Pons (tissue), 1 donor: Measurements from ENCODE around the gene OBI1.

Experiments
- DNase-seq: peaks from one replicate; pipeline ENCODE4 v3.0.0-alpha.2; 2016; ENCODE audit warnings: low spot score

The OBI1 gene

GRCh38 chr13:78603240-78603957 is 55.6 kb downstream of the OBI1 start, which contains the start of gene POU4F1:
TSS of gene POU4F1 (minus strand) at chr13:78603552. CDS start at chr13:78603326, 226 bp downstream.
- no peak for DNase-seq

DNA sequence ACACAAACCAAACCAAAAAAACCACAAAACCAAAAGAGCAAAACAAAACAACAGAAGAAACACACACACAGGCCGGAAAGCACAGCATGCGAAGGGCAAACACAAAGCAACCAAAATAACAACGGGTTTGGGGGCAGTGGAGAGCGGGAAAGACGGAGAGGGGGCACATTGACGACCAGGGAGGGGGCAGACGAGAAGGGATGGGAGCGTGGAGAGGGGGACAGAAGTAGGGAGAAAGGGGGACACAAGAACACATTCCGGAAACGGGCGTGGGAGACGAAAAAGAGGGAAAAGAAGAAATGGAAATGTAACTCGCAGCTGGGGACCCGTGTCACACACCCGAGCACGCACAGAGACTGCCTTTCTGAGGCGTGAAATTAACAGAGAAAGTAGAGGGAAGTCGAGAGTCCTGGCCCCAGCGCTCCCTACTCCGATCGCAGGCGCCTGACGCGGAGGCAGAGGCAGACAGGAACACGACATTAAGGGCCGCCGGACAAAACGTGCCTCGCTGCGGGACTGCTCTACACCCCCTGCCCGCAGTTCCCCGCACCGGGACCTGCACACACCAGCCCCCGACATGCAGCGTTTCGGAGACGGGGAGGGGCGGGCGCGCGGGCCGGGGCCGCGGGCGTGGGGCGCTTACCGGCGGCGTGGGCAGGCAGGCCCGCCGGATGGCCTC is 56.3 kb downstream of the OBI1 start:
- DNase-seq, result no peak

- no peak for DNase-seq
These were observed 56.9 kb downstream of the OBI1 start for GRCh38 chr13:78601874-78602560.

GRCh38 chr13:78601124-78601873 is 57.7 kb downstream of the OBI1 start:
- DNase-seq, result no peak

DNA sequence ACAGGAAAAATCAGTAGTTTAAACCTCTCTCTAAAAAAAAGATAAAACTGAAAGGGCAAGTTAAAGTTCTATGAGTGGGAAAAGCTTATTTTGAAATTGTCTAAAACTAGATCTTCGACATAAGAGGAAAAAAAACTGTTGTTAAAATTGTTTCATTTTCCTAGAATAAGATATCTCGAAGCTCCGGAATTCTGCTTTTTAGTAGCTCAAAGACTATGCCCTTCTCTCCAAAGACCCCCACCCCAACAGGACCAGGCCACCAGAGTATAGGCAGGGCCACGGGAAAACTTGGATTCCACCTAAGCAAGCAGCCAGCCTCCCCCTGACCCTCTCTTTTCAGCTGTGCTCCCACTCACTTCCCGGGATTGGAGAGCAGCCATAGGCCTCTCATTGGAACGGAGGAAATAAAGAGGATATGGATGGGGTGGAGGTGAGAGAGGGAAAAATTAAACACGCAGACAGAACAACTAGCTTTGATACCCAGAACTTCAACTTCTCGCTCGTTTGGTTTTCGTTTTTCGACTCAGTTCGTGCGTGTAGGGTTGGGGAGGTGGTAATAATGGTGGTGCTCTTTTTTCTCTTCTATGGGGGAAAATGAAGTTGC is 58.6 kb downstream of the OBI1 start:
- DNase-seq, result no peak

GRCh38 chr13:78599645-78600279 is 59.2 kb downstream of the OBI1 start:
- no peak for DNase-seq

GRCh38 chr13:78598966-78599644 is 59.9 kb downstream of the OBI1 start:
- no peak for DNase-seq

- no peak for DNase-seq
These were observed 60.7 kb downstream of the OBI1 start for GRCh38 chr13:78598116-78598781.

GRCh38 chr13:78597602-78597932 is 61.4 kb downstream of the OBI1 start:
- DNase-seq, result no peak

- no peak for DNase-seq
These were observed 62.0 kb downstream of the OBI1 start for GRCh38 chr13:78596736-78597601.

GRCh38 chr13:78596399-78596735 is 62.6 kb downstream of the OBI1 start:
- DNase-seq, result no peak

DNA sequence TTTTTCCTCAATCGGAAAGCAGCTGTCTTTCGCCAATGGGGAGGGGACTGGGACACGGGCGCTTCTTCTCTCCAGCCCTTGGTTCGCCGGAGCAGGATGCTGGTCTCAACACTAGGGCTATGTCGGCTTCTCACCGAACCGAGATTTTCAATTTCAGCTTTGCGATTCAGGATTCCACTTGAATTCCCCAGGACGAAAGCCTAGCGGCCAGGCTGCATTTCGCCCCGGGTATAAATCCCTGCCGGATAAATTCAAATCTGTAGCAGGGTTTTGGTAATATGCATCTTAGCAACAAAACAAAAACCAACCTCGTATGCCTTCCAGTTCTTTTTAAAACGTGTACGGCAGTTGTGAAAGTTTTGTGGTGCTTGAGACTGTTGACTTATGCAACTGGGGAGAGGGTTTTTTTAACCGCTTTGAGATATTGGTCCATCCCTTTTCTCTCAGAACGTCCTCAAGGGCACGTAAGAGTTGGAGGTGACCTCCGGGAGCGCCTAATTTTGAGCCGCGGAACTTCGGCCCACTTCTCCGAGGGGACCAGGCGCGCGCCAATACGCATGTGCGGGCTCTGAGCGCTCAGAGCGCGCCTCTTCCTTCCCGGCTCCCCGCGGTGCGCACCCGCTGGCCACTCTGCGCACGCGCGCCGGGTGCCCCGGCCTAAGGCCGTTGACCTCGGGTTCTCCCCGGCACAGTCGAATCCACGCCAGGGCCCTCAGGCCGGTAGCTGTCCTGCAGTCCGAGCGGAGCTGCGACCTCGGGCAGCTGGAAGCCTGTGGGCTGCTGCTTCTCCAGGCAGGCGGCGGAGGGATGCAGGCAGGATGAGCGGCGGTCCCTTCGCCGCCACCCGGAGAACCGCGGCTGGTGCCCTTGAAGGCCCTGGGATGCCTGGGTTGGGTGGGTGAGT is 63.2 kb downstream of the OBI1 start:
- DNase-seq, result no peak

DNA sequence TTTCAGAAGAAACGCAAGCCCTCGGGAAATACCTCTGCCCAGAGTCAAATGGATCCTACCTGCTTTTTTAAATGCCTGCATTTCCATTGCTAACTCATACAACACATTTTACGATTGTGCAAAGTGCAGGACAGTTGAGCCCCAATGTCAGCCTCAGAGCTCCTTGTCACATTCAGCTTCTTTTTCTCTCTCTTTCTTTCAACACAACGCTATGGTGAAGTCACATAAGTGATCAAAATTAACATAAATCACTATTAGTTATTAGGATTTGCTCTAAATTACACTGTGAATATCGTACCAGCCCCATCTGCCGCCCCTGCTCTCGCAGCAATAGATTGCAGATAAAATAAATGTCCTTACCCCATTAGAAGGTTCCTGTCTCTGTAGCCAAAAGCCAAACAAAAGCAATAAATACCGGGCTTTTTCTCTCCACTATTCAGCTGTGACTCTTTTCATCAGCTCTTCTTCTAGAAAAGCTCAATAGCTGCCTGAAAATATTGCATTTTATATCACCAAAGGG is 64.4 kb downstream of the OBI1 start:
- no peak for DNase-seq

DNA sequence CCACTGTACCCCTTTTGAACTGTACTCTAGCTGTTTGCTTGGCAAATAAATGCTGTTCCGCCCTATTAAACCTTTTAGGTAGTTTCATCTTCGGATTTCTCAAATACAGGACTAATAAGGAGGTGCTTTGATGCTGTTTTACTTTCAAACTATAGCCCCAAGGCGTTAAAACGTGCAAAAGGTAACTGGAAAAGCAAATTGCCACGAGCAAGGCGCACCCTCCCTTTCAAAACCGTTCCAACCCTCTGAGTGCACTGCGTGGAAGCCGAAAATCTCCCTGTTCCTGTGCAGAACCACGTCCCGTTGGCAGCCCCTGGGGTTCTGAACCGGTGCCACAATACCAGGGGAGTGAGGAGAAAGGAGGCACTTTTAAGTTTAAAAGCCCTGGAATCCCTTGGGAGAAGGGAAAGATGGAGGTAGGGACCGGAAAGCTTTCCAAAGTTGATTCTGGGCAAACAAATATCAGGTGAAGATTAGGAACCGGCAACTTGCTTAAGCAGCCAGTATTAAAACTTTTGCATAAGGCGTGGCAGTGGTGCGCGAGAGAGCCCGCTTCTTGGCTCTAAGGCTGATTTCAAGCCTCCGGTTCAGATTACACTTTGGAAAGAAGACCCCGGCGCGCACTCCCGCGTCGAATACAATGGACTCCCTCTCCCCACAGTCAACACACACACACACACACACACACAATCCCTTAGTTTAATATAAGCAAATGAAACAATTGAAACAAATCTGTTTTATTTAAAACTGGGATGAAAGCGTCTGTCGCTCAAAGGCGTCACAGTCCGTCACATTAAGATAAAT is 65.1 kb downstream of the OBI1 start:
- DNase-seq, result no peak

DNA sequence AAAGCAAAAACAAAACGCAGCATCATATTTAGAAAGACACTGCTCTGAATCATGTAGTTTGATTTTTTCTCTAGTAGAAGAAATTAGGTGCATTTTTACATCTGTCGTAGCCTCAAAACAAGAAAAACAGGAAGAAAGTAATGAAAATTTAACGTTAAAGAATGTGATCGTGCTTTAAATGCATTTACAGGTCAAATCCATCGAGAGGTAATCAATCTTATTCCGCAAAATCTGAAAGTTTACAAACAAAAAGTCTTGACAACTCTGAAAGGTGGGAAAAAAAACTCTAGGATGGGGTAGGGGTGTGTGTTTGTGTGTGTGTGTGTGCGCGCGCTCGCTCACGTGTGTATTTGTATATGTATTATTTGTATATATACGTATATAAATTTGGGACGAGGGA is 65.8 kb downstream of the OBI1 start:
- no peak for DNase-seq

GRCh38 chr13:78592584-78592983 is 66.4 kb downstream of the OBI1 start:
- no peak for DNase-seq

DNA sequence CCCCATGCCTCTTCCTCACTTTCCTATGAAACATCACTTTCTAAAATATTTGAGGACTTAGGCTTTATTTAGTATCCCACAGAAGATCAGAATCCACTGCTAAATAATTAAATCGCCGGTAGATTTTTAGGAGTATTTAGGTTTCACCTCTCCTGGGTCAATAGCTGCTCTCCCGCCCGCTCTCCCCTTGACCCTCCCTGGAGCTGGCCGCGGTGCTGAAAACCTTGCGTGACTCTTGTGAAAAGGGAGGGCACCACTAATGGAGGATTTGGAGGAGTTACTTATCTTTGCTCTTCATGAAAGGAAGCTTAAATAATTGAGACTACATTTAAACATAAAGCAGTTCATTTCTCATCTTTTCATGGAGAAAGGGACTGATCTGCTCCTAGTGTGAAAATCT is 69.7 kb downstream of the OBI1 start:
- no peak for DNase-seq
